ENCODE data around the gene EPHA2. TPM values are rescaled to one million over a fixed set of nuclear protein-coding genes. Genes with fewer than 3 reads are reported as not detected.

EPHA2 gene
- total and polyA plus RNA-seq, 2 donors (not counting 3 experiments of a cell fraction or from before 2014, with no cell fraction given): 141 to 147 TPM

GRCh38 chr1:16145662-16146278, 10.1 kb downstream of the EPHA2 start:
- peaks cover 97% of the 10 kb centered on the region for H3K4me1 ChIP-seq (ENCODE audit: control insufficient read depth, extremely low read depth, insufficient read depth, low read length)
- no peaks in the 10 kb centered on the region for H4K20me1 ChIP-seq (replicated peaks; ENCODE audit: control insufficient read depth, extremely low read depth, insufficient read depth, low read length)
- H3K9me3 ChIP-seq (replicated peaks; ENCODE audit: control insufficient read depth, insufficient read depth, low read length): no peaks in the 10 kb centered on the region
- H2AFZ ChIP-seq (ENCODE audit: low read depth, low read length): no peak overlapping the region
- H3K27me3 ChIP-seq (ENCODE audit: control insufficient read depth in 2 of 2, insufficient read depth in 2 of 2, low read length in 2 of 2): no peaks in the 10 kb centered on the region
- BruUV-seq (replicated peaks): TSS peak; percentile 76
- FAIRE-seq: peak; percentile 100
- peak; percentile 95 for DNase-seq (ENCODE audit: low read depth, low spot score)
- ChIA-PET CTCF (interaction anchor here (1.3 to 6.9 kb wide), 9 partner anchors 10 to 218 kb away, joined by 3 to 39 read pairs (median 15); partner anchors contain the start of genes EPHA2 and FAM131C), POLR2A (interaction anchor here (0.7 to 3.3 kb wide), 3 partner anchors 10 to 36 kb away, joined by 3 to 22 read pairs (median 7); partner anchors contain the start of gene EPHA2)
- H3K36me3 ChIP-seq (ENCODE audit: control insufficient read depth in 2 of 2, extremely low read depth in 1 of 2, insufficient read depth in 2 of 2, low read length in 2 of 2): peaks cover 45 to 49% of the 10 kb centered on the region in 2 experiments
- intact Hi-C loops (cut with micrococcal nuclease): loop anchor here (1.0 to 5.0 kb wide), 7 partner anchors 8 to 348 kb away; partner anchors contain the start of genes EPHA2 and SZRD1
- dilution Hi-C loops (cut with MboI; ENCODE audit: extremely low pct_ligation_motif_present, low sequenced_read_pairs): no loop called here
- no peaks in the 10 kb centered on the region for H3K9me1 ChIP-seq (replicated peaks; ENCODE audit: control insufficient read depth, extremely low read depth, insufficient read depth, low read length)
- H3K79me2 ChIP-seq (ENCODE audit: control insufficient read depth, insufficient read depth, low read length): peaks cover 87% of the 10 kb centered on the region
- peak overlapping the region; percentile 99 for H3K27ac ChIP-seq (ENCODE audit: insufficient read depth, low read depth, low read length)
- H3K4me3 ChIP-seq (replicated peaks in 1 of 3; ENCODE audit: insufficient read depth in 1 of 3, low read depth in 1 of 3, low read length in 3 of 3): peak overlapping the region in 2 of 3 experiments; percentile 14 to 23
- peak overlapping the region; percentile 89 for H3K9ac ChIP-seq (replicated peaks; ENCODE audit: extremely low read depth, insufficient read depth, low read length)
- peak overlapping the region; percentile 64 for H3K4me2 ChIP-seq (ENCODE audit: insufficient read depth, low read length)
- TF ChIP-seq EZH2 (IDR thresholded peaks at IDR 0.05; ENCODE audit: borderline replicate concordance, low read depth, low read length, severe bottlenecking): no peak
- peak; percentile 21 for TF ChIP-seq POLR2A (IDR thresholded peaks at IDR 0.05; ENCODE audit: low read depth, low read length)
- peak; percentile 89 for TF ChIP-seq FOS (IDR thresholded peaks at IDR 0.05; ENCODE audit: borderline replicate concordance, insufficient read depth, low read length)
- TF ChIP-seq MAX (IDR thresholded peaks at IDR 0.05; ENCODE audit: insufficient read depth, insufficient read length): no peak
- TF ChIP-seq POLR2AphosphoS5 (IDR thresholded peaks at IDR 0.05; ENCODE audit: insufficient read depth, low read depth, low read length): peak; percentile 70
- TF ChIP-seq GATA2 (IDR thresholded peaks at IDR 0.05; ENCODE audit: insufficient read depth, insufficient read length, low read depth, low read length): peak; percentile 49
- TF ChIP-seq MYC (IDR thresholded peaks at IDR 0.05; ENCODE audit: low read depth, low read length): peak; percentile 32
- TF ChIP-seq JUN (IDR thresholded peaks at IDR 0.05; ENCODE audit: borderline replicate concordance, insufficient read depth, insufficient read length, low read depth): peak; percentile 83
- TF ChIP-seq CTCF (IDR thresholded peaks at IDR 0.05; ENCODE audit: extremely low read depth in 1 of 2, insufficient read depth in 1 of 2, low read depth in 1 of 2, low read length in 2 of 2): no peak

Measured in endothelial cell of umbilical vein (primary cell).